Right forelimb (tissue), 1 donor: Measurements from ENCODE around the gene CORO6.
A peak's percentile ranks its signal among the peaks of the same experiment; 100 is the strongest.

Experiments used
- DNase-seq: peaks from one replicate; pipeline ENCODE4 v3.0.0-alpha.2; 2018

The CORO6 gene

DNA sequence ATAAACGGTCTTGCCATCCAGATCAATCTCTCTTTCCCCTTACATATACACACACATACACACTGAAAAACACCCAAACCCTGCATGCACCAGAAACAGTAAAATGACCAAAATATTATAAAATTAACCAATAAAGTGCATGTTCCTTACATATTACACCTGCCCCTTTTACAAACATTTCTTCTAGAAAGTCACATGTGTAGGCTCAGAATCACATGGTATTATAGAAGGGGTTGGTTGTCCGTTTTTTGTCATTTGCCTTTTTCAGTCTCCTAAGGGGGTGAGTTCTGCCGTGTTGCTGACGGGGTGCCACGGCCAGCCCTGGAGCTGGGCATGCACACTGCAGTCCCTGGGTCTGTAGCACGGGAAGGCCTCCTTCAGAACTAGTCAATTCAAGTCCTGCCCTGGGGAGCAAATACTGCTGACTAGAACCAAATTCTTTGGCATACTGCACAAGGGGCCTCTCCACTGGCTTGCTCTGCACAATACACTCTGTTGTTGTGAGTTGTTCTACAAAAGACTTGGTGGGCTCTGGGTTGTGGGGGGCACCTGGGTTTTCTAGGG is 8.0 kb upstream of the CORO6 start:
- DNase-seq = no peak

DNA sequence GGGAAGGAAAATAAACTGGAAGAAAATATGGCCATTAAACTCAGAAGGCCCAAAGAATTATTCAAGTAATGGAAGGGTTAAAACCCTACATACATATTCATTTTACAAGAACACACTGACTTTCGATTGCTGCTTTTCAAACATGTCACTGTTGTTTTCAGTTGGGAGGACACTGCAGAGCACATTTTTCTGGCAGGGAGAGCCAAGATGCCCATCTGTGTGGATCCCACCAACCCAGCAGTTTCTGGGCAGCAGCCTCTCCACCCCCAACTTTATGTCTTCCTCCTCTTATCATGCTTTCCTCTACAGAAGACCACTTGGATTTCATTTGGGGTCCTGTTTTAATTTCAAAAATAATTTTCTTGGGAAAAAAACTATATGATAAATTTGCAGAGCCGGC is 7.1 kb upstream of the CORO6 start:
- no peak for DNase-seq

DNA sequence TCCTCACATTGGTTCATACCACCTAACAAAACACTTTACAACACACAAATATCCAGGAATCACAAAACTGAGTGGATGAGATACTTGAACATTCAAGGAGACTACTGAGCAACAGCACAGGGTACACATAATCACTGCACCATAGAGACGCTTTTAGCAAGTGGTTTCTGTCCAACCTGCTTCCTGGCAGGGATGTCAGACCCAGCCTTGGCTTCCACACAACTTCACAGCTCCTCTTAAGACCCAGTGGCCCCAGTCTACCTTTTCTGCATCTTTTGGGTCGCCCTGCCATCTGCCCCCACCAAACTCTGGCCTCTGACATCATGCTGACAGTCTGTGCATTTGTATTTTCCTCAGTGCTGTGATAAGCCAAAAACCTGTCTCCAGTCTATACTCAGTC is 5.9 kb upstream of the CORO6 start:
- no peak for DNase-seq

- DNase-seq = no peak
These were observed 5.2 kb upstream of the CORO6 start for GRCh38 chr17:29627951-29628350.

DNA sequence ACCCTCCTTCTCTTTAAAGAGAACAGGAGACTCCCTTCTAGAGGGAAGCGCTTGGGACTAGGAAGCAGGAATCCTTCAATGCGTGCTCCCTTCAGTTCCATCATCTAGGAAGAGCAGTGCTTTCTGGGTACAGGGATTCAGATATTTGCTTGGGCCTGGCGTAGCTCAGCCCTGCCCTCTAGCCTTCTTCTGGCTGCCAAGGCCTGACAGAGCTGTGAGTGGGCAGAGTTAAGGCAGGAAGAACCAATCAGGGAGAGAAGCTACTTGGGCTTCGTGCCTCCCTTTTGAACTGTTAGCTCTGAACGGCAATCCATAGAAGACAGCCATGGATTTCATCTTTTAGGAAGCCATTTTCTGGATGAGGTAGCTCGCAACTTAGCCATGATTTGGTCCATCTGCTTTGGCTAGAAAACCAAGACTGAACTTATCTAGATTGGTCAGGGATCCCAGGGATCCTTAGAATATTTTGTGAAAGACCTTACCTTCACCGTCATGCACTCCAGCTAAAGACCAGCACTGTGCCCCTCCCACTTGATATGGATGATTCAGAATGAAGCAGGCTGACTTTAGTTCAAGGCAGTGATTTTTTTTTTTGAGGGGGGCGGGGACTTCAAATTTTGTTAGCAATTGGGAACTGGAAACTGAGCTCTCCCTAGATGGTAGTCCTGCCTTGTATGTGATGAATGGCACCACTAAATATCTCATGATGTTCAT is 2.5 kb upstream of the CORO6 start:
- no peak for DNase-seq

GRCh38 chr17:29624586-29624985 is 1.9 kb upstream of the CORO6 start:
- no peak for DNase-seq

DNA sequence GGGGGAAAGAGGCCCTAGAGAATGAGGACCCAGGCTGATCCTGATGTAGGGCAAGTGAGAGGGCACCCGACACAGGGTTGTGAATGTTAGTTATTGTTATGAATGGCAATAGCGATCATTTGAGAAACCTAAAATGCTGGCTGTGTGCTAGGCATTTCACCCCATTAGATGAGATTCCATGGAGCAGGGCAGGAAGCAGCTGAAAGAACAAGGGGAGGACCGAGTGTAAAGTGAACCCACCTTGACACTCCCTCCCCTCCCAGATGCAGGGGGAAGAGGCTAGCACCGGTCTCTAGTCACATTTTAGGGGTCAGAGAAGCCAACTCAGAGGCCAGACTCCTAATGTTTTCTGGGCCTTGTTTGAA is 553 bp upstream of the CORO6 start:
- DNase-seq = no peak

DNA sequence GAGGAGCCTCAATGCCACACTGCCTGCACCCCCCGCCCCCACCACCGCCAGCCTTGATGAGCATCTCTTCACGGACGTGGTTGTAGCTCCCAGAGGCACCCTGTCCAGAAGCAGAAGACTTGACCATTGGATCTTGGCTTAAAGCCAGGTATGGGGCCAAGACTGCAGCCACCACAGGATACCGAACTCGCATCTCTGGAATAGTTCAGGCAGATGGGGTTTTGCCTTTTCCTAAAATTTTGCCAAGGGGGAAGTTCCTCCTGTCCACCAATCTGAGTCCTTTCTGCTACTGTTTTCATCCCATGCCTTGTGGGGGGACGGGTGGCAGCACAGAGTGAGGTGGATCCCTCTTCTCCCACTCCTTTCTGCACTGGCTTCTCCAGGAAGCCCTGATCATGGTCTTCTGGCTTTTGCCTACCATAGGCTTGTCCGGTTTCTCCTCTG is 939 bp downstream of the CORO6 start:
- no peak for DNase-seq

- DNase-seq = no peak
These were observed 1.8 kb downstream of the CORO6 start for GRCh38 chr17:29620779-29621500.

DNA sequence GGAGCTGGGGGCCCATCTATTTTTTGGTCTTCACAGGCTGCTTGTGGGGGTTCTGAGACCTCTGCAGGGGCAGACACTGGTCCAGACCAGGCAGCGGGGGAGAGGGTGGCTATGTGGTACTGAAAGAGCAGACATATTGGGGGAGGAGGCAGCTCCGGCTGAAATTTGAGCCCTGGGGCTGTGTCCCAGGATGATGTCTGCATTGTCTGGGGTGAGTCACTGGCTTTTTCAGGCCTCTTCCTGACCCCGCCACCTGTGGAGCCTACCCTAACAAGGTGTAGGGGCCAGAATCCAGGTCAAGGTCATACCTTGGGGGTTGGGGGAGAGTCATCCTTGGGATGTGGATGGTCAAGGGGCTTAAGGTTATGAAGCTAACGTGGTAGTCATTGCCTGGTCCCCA is 2.4 kb downstream of the CORO6 start:
- no peak for DNase-seq

GRCh38 chr17:29619251-29619650 is 3.5 kb downstream of the CORO6 start:
- DNase-seq = peak; percentile 44

DNA sequence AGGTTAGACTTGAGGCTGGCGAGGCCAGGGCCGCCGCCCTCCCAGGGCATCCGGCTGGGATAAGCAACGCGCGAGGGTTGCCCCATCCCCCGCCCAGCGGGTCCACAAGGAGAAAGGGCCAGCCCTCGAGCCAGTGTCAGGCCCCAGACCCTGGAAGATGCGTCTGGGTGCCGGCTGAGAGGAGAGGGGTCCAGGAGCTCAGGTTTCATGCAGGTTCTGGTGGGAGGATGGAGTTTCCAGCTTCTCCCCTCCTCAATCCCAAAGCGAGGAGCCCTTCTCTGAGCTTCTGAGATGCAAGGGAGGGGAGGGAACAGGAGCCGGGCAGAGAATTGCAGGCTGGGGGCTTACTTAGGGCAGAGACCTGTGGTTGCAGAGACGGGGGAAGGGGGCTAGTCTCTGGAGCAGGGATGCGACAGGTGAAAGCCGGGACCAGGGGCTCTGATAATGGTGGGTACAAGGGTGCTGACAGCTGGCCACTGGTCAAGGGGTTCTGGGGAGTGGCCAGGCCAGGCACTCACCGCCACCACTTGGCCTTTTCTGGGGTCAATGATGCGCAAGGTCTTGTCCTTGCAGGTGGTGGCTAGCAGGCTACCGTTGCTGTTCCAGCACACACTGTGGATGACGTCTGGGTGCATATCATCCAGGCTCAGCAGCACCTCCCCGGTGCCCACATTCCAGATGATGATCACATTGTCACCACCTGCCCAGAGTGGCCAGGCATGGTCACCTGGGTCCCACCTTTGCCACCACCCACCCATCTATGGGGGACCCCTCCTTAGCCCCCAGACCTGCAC is 4.2 kb downstream of the CORO6 start:
- no peak for DNase-seq

DNA sequence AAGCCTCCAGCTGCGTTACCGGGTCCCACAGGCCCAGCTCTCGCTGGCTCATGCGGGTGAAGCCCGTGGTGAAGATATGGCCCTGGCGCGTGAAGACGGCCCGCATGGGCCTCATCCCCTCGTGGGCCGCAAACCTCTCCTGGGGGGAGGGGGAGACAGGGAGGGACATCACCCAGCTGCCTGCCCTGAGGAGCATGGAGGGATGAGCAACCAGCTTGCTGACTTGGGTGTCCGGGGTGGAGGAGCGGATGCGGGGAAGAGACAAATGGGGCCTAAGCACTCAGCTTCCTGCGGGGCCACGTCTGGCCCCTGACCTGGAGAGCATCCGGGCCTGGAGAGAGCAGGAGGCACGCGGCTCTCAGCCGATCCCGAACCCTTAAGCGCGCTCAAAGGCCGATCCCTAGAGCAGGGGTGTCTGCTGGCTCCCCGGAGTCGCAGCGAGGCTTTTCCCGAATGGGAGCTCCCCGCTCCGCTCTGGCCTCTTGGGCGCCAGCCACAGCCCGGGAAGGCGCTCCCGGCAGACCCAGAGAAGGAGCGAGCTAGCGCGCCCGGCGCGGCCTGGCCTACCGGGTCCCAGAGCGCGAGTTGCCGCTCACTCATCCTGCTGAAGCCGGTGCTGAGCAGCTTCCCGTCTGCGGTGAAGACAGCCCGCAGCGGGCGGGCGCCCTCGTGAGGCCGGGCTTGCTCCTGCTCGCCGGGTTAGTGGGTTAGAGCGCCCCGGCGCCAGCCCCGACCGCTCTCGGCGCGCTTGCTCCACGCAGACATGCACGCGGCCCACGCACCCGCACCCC is 5.0 kb downstream of the CORO6 start:
- DNase-seq = peak; percentile 73

GRCh38 chr17:29617125-29617480 is 5.6 kb downstream of the CORO6 start:
- DNase-seq = peak; percentile 70

- no peak for DNase-seq
These were observed 6.2 kb downstream of the CORO6 start for GRCh38 chr17:29616300-29617048.

GRCh38 chr17:29615492-29616299 is 7.0 kb downstream of the CORO6 start:
- peak; percentile 87 for DNase-seq

DNA sequence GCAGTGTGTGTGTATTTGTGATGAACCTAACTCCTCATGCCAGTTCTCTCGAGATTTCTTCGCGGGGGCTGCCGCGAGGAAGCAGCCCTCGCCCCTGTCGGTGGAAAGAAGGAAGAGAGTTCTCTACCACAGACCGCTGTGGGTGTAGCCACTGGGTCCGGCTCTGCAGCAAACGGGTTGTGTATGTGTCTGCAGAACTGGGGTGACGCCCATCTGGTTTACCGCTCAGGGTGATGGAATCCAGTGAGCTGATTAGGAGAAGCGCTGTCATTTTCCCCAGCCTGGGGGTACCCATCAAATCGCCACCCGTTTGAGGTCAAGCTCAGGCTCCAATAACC is 7.7 kb downstream of the CORO6 start:
- DNase-seq = peak; percentile 57

DNA sequence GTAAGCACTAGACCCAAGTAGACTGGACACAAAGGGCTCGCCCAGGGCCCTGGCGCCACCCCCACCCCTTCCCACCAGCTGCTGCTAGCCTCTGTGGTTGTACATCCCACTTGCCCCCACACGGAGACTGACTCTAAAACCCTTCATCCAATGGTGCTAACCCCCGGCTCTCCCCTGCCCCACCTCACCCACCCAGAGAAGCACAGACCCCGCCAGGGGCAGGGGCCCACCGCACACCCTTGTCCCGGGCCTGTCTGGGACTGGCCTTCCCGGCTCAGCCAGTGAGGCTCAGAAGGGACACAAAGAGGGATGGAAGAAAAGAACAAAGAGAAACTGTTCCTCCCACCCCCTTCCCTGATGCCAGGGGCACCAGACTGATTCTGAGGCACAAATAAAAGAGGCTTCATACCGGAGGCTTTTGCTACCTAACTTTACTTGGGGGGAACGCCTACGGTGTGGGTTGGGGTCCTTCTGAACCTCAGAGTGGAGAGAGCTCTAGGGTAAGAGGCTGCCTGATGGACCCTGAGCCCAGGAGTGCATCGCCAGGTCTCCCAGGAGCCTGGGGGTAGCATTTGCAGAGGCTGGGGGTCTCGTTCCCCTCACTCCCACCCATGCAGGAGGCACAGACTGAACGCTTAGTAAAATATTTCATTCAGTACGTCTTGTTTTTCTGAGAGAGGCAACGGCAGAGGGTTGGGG is 8.2 kb downstream of the CORO6 start:
- peak; percentile 51 for DNase-seq

- DNase-seq = no peak
These were observed 8.9 kb downstream of the CORO6 start for GRCh38 chr17:29613856-29614255.

DNA sequence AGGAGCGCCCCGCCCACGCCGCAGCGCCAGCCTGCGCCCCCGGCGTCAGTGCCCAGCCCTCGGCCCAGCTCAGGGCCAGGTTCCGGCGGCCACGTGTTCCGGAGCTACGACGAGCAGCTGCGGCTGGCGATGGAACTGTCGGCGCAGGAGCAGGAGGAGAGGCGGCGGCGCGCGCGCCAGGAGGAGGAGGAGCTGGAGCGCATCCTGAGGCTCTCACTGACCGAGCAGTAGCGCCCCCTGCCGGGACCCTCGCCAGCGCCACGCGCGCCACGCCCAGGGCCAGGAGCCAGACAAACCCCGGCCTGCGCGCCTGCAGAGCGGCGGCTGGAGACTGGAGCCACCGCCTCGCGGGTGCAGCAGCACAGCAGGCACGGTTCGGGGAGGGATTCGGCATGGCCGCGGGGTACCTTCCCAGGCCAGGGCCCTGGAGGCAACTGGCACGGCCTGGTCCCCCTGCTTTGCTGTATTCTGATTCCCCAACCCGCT is 9.3 kb downstream of the CORO6 start:
- peak; percentile 99 for DNase-seq
